Measurements from ENCODE around the gene NECTIN3.

DNA sequence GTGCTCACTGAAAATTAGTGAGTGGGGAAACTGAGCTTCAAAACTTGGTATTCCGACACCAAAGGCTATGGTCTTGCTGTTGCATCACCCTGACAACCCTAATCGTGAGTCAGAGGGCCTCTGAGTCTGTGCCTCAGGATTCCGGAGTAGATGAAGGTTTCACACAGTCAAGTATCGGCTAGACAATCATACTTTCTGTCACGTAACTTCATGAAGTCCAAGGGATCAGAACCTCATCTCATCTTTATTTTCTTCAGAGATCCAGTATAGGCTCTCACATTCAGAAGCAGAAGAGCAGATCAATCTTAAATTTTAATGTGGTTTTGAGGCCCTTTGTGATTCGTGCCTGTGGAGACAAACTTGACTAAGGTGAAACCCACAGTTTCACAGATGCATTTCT is 26.1 kb upstream of the NECTIN3 start:
- TF ChIP-seq CEBPB (IDR thresholded peaks at IDR 0.05; ENCODE audit: borderline replicate concordance in 1 of 2, low read depth in 2 of 2, low read length in 2 of 2) (no peak), SIX5 (IDR thresholded peaks at IDR 0.05; ENCODE audit: low read depth, low read length, severe bottlenecking) (no peak), TCF7 (IDR thresholded peaks at IDR 0.05; ENCODE audit: borderline replicate concordance) (no peak), SRF (IDR thresholded peaks at IDR 0.05; ENCODE audit: low read depth in 2 of 2, low read length in 2 of 2) (no peak)

Data from GM12878 (cell line).